ENCODE results near the gene ABCG1. TPM values are rescaled to one million over a fixed set of nuclear protein-coding genes. Genes with fewer than 3 reads are reported as not detected.

The ABCG1 gene
- total and polyA plus RNA-seq, 2 donors (not counting 3 experiments of a cell fraction or from before 2014, with no cell fraction given) = 6.7 to 19.6 TPM

- ChIA-PET POLR2A (no interaction called here), CTCF (interaction anchor here (1.1 kb wide), 2 partner anchors 20 to 24 kb away, joined by 3 read pairs; no protein-coding TSS in a partner anchor)
- Histone ChIP-seq H3K9ac (replicated peaks; ENCODE audit: extremely low read depth, insufficient read depth, low read length) (no peak overlapping the region), H4K20me1 (replicated peaks; ENCODE audit: control insufficient read depth, extremely low read depth, insufficient read depth, low read length) (no peaks in the 10 kb centered on the region), H3K9me1 (replicated peaks; ENCODE audit: control insufficient read depth, extremely low read depth, insufficient read depth, low read length) (no peaks in the 10 kb centered on the region), H3K9me3 (replicated peaks; ENCODE audit: control insufficient read depth, insufficient read depth, low read length) (no peaks in the 10 kb centered on the region), H3K4me3 (replicated peaks in 1 of 3; ENCODE audit: insufficient read depth in 1 of 3, low read depth in 1 of 3, low read length in 3 of 3) (no peak overlapping the region), H2AFZ (ENCODE audit: low read depth, low read length) (no peak overlapping the region), H3K27me3 (ENCODE audit: control insufficient read depth in 2 of 2, insufficient read depth in 2 of 2, low read length in 2 of 2) (peaks cover 2 to 4% of the 10 kb centered on the region in 2 experiments), H3K79me2 (ENCODE audit: control insufficient read depth, insufficient read depth, low read length) (no peaks in the 10 kb centered on the region), H3K36me3 (ENCODE audit: control insufficient read depth in 2 of 2, extremely low read depth in 1 of 2, insufficient read depth in 2 of 2, low read length in 2 of 2) (no peaks in the 10 kb centered on the region), H3K4me1 (ENCODE audit: control insufficient read depth, extremely low read depth, insufficient read depth, low read length) (peaks cover 15% of the 10 kb centered on the region), H3K4me2 (ENCODE audit: insufficient read depth, low read length) (no peak overlapping the region), H3K27ac (ENCODE audit: insufficient read depth, low read depth, low read length) (no peak overlapping the region)
- DNase-seq (ENCODE audit: low read depth, low spot score) (no peak), FAIRE-seq (no peak)
- intact Hi-C loops (cut with micrococcal nuclease) (no loop called here), dilution Hi-C loops (cut with MboI; ENCODE audit: extremely low pct_ligation_motif_present, low sequenced_read_pairs) (no loop called here)
- no TSS peak for BruUV-seq (replicated peaks)
- TF ChIP-seq CTCF (IDR thresholded peaks at IDR 0.05; ENCODE audit: extremely low read depth in 1 of 2, insufficient read depth in 1 of 2, low read depth in 1 of 2, low read length in 2 of 2) (no peak), MAX (IDR thresholded peaks at IDR 0.05; ENCODE audit: insufficient read depth, insufficient read length) (no peak), FOS (IDR thresholded peaks at IDR 0.05; ENCODE audit: borderline replicate concordance, insufficient read depth, low read length) (no peak), MYC (IDR thresholded peaks at IDR 0.05; ENCODE audit: low read depth, low read length) (no peak), GATA2 (IDR thresholded peaks at IDR 0.05; ENCODE audit: insufficient read depth, insufficient read length, low read depth, low read length) (no peak), JUN (IDR thresholded peaks at IDR 0.05; ENCODE audit: borderline replicate concordance, insufficient read depth, insufficient read length, low read depth) (no peak), EZH2 (IDR thresholded peaks at IDR 0.05; ENCODE audit: borderline replicate concordance, low read depth, low read length, severe bottlenecking) (no peak), POLR2A (IDR thresholded peaks at IDR 0.05; ENCODE audit: low read depth, low read length) (no peak), POLR2AphosphoS5 (IDR thresholded peaks at IDR 0.05; ENCODE audit: insufficient read depth, low read depth, low read length) (no peak)
These were observed 4.7 kb upstream of the ABCG1 start for GRCh38 chr21:42214081-42214750.

Data from endothelial cell of umbilical vein (primary cell).